Glomerular visceral epithelial cell (primary cell): ENCODE results near the gene MXI1.
"Not testable (repeated sequence)": the region's sequence is repeated elsewhere in the genome, so short reads cannot be mapped to it uniquely, and the experiment has no call there.

Experiments
- DNase-seq: peaks from one replicate; pipeline ENCODE4 v3.0.0-alpha.2; 2016; ENCODE audit errors: extremely low spot score

Gene MXI1

DNA sequence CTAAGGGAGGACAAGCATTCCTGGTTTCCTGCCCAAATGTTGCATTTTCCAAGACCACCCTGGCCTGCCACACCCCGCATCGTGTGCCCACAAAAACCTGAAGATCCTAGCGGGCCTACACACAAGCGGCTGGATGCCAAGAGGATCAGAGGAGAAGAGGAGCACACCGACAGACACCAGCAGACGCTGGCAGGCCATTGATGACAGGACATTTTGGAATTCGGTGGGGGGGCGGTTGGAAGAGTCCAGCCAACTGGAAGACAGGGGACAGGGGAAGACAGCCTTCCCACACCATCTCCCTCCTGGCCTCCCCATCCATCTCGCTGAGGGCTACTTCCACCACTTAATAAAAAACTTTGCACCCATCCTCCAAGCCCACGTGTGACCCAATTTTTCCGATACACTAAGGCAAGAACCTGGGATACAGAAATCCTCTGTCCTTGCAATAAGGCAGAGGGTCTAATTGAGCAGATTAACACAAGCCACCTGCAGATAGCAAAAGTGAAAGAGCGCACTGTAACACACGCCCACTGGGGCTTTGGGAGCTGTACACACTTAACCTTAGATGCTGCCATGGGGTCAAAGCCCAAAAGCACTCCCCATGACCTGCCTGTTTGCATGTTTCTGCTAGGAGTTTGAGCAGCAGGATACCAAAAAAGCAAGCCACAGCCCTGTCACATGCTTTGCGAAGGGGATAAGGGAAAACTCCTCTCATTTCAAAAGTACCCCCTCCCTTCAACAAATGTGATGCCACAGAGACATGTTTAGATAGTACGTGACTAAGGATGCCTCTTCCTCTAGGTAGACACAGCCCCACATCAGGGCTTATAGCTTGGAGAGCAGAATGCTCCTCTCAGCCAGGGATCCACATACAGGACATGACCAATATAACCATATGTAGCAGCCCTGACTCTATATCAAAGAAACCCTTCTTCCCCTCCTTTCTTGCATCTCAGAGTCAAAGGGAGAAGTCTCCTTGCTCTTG is 110.8 kb downstream of the MXI1 start:
- DNase-seq: no peak

DNA sequence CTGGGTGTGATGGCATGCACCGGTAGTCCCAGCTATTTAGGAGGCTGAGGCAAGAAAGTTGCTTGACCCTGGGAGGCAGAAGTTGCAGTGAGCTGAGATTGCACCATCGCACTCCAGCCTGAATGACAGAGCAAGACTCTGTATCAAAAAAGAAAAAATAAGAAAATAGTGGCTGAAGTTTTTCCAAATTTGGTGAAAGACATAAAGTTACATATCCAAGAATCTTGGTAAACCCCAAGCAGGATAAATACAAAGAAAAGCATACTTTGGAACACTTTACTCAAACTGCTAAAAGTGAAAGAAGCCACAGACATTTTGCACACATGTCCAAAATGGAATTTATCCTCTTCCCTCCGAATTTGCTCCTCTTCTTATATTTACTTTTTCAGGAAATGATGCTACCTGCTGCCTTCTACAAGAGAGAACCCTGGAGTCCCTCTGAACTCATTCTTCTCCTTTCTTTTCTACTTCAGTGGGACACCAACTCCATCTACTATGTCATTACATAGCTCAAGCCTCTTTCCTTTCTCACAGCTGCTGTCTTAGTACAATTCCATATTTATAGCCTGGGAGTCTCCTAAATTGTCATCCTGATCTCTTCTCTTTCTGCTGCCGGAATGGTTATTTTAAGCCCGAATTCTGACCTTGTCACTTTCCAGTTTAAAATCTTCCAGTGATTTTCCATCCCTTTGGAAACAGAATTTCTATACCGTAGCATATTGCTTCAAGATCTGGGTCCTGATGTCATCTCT is 114.6 kb downstream of the MXI1 start:
- no peak for DNase-seq

GRCh38 chr10:110323503-110323902 is 116.1 kb downstream of the MXI1 start:
- DNase-seq: peak; percentile 83

- DNase-seq: no peak
Observed at GRCh38 chr10:110324201-110324804, 116.9 kb downstream of the MXI1 start.

GRCh38 chr10:110324805-110325280 is 117.4 kb downstream of the MXI1 start:
- DNase-seq: no peak

DNA sequence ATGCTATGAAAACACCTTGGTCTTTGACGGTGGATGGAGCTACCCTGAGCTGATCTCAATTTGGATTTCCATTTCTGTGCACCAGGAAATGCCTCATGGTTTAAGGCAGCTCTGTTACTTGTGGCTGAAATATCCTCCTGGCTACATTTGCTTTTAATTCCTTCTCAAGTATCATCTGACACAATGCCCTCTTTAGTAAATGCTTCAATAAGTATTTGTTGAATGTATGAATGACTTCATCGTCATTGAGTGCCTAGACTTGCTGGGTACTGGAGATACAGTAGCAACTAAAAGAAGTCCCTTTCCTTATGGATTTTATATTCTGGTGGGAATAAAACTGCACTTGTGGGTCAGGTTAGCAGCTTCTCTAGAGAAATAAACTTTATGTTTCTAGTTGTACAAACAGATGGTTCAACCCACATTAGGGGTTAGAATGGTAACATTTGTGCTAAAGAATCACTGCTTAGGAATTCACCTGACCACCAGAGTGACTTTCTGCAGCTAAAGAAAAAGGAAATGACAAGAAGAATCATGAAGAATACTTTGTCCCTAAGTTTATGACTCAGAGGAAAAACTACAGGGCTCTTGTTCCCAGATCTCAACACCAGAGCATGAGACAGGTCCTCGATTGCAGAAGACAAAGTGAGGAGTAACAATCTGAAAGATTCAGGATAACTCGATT is 119.1 kb downstream of the MXI1 start:
- DNase-seq: peak; percentile 61

- DNase-seq: no peak
Observed at GRCh38 chr10:110327262-110327914, 120.0 kb downstream of the MXI1 start.

- DNase-seq: no peak
Observed at GRCh38 chr10:110330675-110331074, 123.3 kb downstream of the MXI1 start.

- DNase-seq: not testable (repeated sequence)
Observed at GRCh38 chr10:110331226-110331795, 123.9 kb downstream of the MXI1 start.

DNA sequence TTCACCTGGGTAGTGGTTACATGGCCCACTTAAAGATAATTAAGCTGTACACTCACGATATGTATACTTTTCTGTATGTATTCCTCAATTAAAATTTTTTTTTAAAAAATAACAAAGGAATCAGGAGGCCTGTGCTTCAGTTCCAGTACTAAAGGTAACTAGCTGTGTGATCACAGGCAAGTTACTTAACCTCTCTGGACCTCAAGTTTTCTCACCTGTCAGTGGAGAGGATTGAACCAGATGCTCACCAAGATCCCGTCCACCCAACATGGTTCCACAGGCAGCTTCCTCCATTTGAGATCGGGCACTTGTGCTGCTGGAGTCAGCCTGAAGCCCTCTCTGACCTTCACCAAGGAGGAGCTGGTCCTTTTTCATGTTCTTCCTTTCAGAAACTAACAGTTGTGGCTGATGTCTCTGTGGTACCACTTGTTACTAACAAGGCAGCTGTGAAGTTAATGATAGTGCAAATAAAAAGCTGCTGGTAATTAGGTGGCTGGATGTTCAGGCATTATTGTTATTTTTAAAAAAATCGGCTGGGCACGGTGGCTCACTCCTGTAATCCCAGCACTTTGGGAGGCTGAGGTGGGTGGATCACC is 126.8 kb downstream of the MXI1 start:
- no peak for DNase-seq

DNA sequence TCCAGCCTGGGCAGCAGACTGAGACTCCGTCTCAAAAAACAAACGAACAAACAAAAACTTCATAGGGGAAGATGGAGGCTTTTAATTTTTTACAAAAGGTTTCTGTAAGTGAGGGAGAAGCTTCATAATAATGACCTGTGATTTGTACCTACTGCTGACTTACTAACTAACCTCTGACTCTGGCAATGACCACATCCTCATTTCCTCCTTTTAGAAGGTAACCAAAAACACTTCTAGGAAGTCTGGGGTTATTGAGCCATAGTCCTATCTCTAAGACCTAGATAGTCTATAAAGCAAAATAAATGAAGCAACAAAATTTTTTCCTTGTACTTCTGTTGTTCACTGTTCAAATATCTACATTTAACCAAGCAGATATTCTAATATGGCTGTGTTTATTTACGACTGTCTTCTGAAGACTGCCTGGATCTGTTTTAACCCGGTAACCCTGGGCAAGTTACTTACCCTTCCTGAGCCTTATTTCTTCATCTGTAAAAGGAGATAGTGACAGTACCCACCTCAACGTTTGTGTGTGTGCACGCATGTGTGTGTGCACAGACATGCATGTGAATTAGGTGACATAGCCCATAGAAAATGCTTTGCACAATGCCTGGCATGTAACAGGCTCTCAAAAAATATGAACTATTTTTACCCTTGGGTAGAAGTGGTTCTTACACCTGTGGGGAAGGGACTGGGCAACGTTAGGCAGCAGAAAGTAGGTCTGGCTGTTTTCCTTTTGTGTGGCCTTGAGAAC is 128.1 kb downstream of the MXI1 start:
- no peak for DNase-seq

GRCh38 chr10:110336111-110336721 is 128.8 kb downstream of the MXI1 start:
- peak; percentile 79 for DNase-seq
